ENCODE data around the gene CCDC149.

Gene CCDC149

GRCh38 chr4:24885342-24885741 lies 27.5 kb downstream of the CCDC149 start:
- DNase-seq (ENCODE audit: low read depth), result no peak
- TF ChIP-seq CTCF (conservative IDR thresholded peaks at IDR 0.05; ENCODE audit: low read length), result no peak
- no peak overlapping the region for H3K4me3 ChIP-seq (ENCODE audit: low read length)

- TF ChIP-seq CTCF (conservative IDR thresholded peaks at IDR 0.05; ENCODE audit: low read length), result no peak
- no peak overlapping the region for H3K4me3 ChIP-seq (ENCODE audit: low read length)
- DNase-seq (ENCODE audit: low read depth), result no peak
Measured at GRCh38 chr4:24884902-24885301, 27.9 kb downstream of the CCDC149 start.

DNA sequence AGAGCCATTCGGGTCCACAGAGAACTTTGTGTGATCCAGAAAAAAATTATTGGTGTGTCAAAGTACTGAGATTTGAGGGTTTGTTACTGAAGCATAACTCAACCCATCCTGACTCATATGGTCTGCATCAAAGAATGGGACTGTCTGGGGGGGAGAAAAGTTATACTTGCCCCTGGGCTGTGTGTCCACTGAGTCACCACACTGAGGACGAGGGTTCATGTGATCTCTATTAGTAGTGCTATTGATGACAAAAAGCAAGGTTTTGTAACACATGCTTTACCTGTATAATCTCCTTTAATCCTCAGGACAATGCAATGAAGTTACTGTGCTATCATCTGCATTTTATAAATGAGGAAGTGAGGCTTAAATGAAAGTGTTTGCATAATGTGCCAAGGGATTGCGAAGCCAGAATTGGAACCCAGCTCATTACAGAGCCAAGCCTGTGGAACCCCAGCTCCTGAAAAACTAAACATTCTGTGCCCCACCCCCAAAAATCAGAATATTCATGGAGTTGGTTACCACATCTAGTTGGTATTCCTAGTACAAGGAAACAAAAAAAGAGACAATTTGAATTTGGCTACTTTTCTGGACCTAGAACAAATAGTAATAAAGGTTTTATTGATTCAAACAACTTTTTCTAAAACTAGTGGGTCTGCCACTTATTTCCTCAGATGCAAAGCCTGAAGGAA lies 31.2 kb downstream of the CCDC149 start:
- no peak overlapping the region for H3K4me3 ChIP-seq (ENCODE audit: low read length)
- TF ChIP-seq CTCF (conservative IDR thresholded peaks at IDR 0.05; ENCODE audit: low read length), result no peak
- no peak for DNase-seq (ENCODE audit: low read depth)

DNA sequence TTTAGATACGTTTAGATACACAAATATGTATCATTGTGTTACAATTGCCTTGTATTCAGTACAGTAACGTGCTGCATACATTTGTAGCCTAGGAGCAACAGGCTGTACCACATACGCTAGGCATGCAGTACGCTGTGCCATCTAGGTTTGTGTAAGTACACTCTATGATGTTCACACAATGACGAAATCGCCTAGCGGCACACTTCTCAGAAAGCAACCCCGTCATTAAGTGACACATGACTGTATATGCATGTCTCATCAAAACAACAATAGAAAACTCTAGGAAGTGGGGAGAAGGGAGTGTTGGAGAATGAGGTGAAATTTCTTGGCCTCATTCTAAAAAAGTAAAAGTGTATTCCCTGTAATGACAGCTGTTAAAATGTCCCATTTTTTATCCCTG lies 32.7 kb downstream of the CCDC149 start:
- no peak for DNase-seq (ENCODE audit: low read depth)
- TF ChIP-seq CTCF (conservative IDR thresholded peaks at IDR 0.05; ENCODE audit: low read length), result no peak

GRCh38 chr4:24878636-24879016 lies 34.2 kb downstream of the CCDC149 start:
- TF ChIP-seq CTCF (conservative IDR thresholded peaks at IDR 0.05; ENCODE audit: low read length), result no peak
- DNase-seq (ENCODE audit: low read depth), result no peak
- no peak overlapping the region for H3K4me3 ChIP-seq (ENCODE audit: low read length)

More for the DNA sequence above, 32.7 kb downstream of the CCDC149 start:
- no peak overlapping the region for H3K4me3 ChIP-seq (ENCODE audit: low read length)

DNA sequence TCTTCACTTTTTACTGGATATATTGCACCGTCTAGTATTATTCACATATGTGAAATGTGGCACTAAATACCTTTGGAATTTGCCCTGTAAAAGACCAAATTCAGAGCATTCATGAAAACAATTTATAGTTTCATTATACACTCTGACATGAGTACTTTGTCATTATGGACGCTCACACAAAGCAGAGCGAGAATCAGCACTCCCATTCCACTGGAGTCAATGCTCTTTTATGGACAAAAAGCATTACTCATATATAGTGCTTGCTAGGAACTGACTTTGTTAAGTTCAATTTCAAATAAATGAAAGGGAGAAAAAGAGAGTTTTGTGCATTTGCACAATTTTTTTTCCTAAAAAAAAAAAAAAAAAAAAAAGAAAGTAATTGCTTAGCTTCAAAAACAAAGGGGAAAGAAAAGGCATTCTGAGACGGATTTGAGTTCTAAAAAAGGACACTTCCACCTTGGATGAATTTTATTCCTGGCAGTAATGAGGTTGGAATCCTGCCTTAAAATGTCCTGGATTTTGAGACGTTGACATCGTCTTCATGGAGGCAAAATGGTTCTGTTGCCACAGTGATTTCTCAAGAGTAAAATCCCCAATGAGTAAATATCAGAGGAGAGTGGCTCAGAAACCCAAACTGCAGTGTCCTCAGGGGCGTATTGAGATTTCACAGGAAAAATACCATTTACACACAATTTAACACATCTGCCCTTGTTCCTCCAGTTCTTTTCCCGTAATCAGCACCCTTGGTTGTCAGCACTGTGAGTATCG lies 34.8 kb downstream of the CCDC149 start:
- no peak for DNase-seq (ENCODE audit: low read depth)
- H3K4me3 ChIP-seq (ENCODE audit: low read length), result no peak overlapping the region
- TF ChIP-seq CTCF (conservative IDR thresholded peaks at IDR 0.05; ENCODE audit: low read length), result no peak

GRCh38 chr4:24876431-24876830 lies 36.4 kb downstream of the CCDC149 start:
- TF ChIP-seq CTCF (conservative IDR thresholded peaks at IDR 0.05; ENCODE audit: low read length), result no peak
- no peak for DNase-seq (ENCODE audit: low read depth)
- H3K4me3 ChIP-seq (ENCODE audit: low read length), result no peak overlapping the region
